ENCODE measurements around the gene MIA2. TPM values are rescaled to one million over a fixed set of nuclear protein-coding genes. Genes with fewer than 3 reads are reported as not detected.
"Not testable (repeated sequence)": the region's sequence is repeated elsewhere in the genome, so short reads cannot be mapped to it uniquely, and the experiment has no call there.

Gene MIA2
- total RNA-seq, 2 experiments from 2014 or later: 19.1 to 19.5 TPM

GRCh38 chr14:39316830-39317553, 83.3 kb downstream of the MIA2 start:
- Mint-ChIP-seq H3K4me3 (no peak overlapping the region), H3K36me3 (peaks cover 13% of the 10 kb centered on the region), H3K27ac (no peak overlapping the region)

GRCh38 chr14:39318574-39318973, 84.9 kb downstream of the MIA2 start:
- no peaks in the 10 kb centered on the region for H3K27me3 Mint-ChIP-seq
- H3K4me1 Mint-ChIP-seq: no peaks in the 10 kb centered on the region
- H3K27ac Mint-ChIP-seq: no peak overlapping the region
- H3K9me3 Mint-ChIP-seq: no peaks in the 10 kb centered on the region
- H3K36me3 Mint-ChIP-seq: peaks cover 14% of the 10 kb centered on the region
- no peak for DNase-seq
- no peak overlapping the region for H3K4me3 Mint-ChIP-seq

More at GRCh38 chr14:39316830-39317553, 83.3 kb downstream of the MIA2 start:
- no peaks in the 10 kb centered on the region for H3K9me3 Mint-ChIP-seq
- no peak for DNase-seq
- no peaks in the 10 kb centered on the region for H3K27me3 Mint-ChIP-seq
- H3K4me1 Mint-ChIP-seq: no peaks in the 10 kb centered on the region

GRCh38 chr14:39319381-39319780, 85.7 kb downstream of the MIA2 start:
- DNase-seq: no peak

GRCh38 chr14:39320318-39320717, 86.6 kb downstream of the MIA2 start:
- Mint-ChIP-seq H3K9me3 (no peaks in the 10 kb centered on the region), H3K27me3 (no peaks in the 10 kb centered on the region), H3K4me3 (no peak overlapping the region), H3K36me3 (peaks cover 13% of the 10 kb centered on the region), H3K27ac (no peak overlapping the region), H3K4me1 (no peaks in the 10 kb centered on the region)
- DNase-seq: no peak

More at GRCh38 chr14:39319381-39319780, 85.7 kb downstream of the MIA2 start:
- no peak overlapping the region for H3K27ac Mint-ChIP-seq
- H3K27me3 Mint-ChIP-seq: no peaks in the 10 kb centered on the region
- peaks cover 14% of the 10 kb centered on the region for H3K36me3 Mint-ChIP-seq
- no peak overlapping the region for H3K4me3 Mint-ChIP-seq
- H3K4me1 Mint-ChIP-seq: no peaks in the 10 kb centered on the region
- H3K9me3 Mint-ChIP-seq: no peaks in the 10 kb centered on the region

- Mint-ChIP-seq H3K4me3 (no peak overlapping the region), H3K9me3 (peaks cover 2% of the 10 kb centered on the region), H3K27me3 (no peaks in the 10 kb centered on the region), H3K27ac (no peak overlapping the region), H3K36me3 (peaks cover 23% of the 10 kb centered on the region), H3K4me1 (no peaks in the 10 kb centered on the region)
- DNase-seq: no peak
Measured at GRCh38 chr14:39322807-39323206, 89.1 kb downstream of the MIA2 start.

GRCh38 chr14:39324097-39324496, 90.4 kb downstream of the MIA2 start:
- H3K4me1 Mint-ChIP-seq: peaks cover 2% of the 10 kb centered on the region
- H3K27ac Mint-ChIP-seq: no peak overlapping the region
- H3K9me3 Mint-ChIP-seq: peaks cover 2% of the 10 kb centered on the region
- DNase-seq: no peak
- no peaks in the 10 kb centered on the region for H3K27me3 Mint-ChIP-seq
- H3K36me3 Mint-ChIP-seq: peaks cover 31% of the 10 kb centered on the region
- no peak overlapping the region for H3K4me3 Mint-ChIP-seq

GRCh38 chr14:39339003-39339402, 105.3 kb downstream of the MIA2 start:
- peaks cover 19% of the 10 kb centered on the region for H3K36me3 Mint-ChIP-seq
- H3K27ac Mint-ChIP-seq: no peak overlapping the region
- peaks cover 18% of the 10 kb centered on the region for H3K4me1 Mint-ChIP-seq
- DNase-seq: no peak
- H3K9me3 Mint-ChIP-seq: peaks cover 2% of the 10 kb centered on the region
- H3K27me3 Mint-ChIP-seq: no peaks in the 10 kb centered on the region
- H3K4me3 Mint-ChIP-seq: no peak overlapping the region

- H3K36me3 Mint-ChIP-seq: peaks cover 19% of the 10 kb centered on the region
Measured at GRCh38 chr14:39341126-39341525, 107.4 kb downstream of the MIA2 start.

GRCh38 chr14:39342768-39343167, 109.1 kb downstream of the MIA2 start:
- H3K36me3 Mint-ChIP-seq: peaks cover 20% of the 10 kb centered on the region
- peak overlapping the region; percentile 38 for H3K27ac Mint-ChIP-seq
- peaks cover 18% of the 10 kb centered on the region for H3K4me1 Mint-ChIP-seq
- no peak for DNase-seq
- H3K27me3 Mint-ChIP-seq: no peaks in the 10 kb centered on the region
- peaks cover 2% of the 10 kb centered on the region for H3K9me3 Mint-ChIP-seq
- H3K4me3 Mint-ChIP-seq: no peak overlapping the region

More at GRCh38 chr14:39341126-39341525, 107.4 kb downstream of the MIA2 start:
- H3K9me3 Mint-ChIP-seq, H3K27ac Mint-ChIP-seq, DNase-seq, H3K4me3 Mint-ChIP-seq, H3K27me3 Mint-ChIP-seq: not testable (repeated sequence)
- peaks cover 18% of the 10 kb centered on the region for H3K4me1 Mint-ChIP-seq

GRCh38 chr14:39343614-39344013, 109.9 kb downstream of the MIA2 start:
- H3K36me3 Mint-ChIP-seq: peaks cover 21% of the 10 kb centered on the region
- no peaks in the 10 kb centered on the region for H3K27me3 Mint-ChIP-seq
- H3K4me3 Mint-ChIP-seq: no peak overlapping the region
- no peak for DNase-seq
- peaks cover 2% of the 10 kb centered on the region for H3K9me3 Mint-ChIP-seq
- H3K27ac Mint-ChIP-seq: no peak overlapping the region
- peaks cover 16% of the 10 kb centered on the region for H3K4me1 Mint-ChIP-seq

GRCh38 chr14:39350866-39351265, 117.2 kb downstream of the MIA2 start:
- peaks cover 54% of the 10 kb centered on the region for H3K36me3 Mint-ChIP-seq
- no peak overlapping the region for H3K27ac Mint-ChIP-seq

GRCh38 chr14:39351708-39352107, 118.0 kb downstream of the MIA2 start:
- no peak for DNase-seq
- Mint-ChIP-seq H3K27ac (no peak overlapping the region), H3K36me3 (peaks cover 61% of the 10 kb centered on the region), H3K4me3 (no peak overlapping the region), H3K9me3 (peaks cover 22% of the 10 kb centered on the region), H3K27me3 (no peaks in the 10 kb centered on the region), H3K4me1 (peaks cover 9% of the 10 kb centered on the region)

More at GRCh38 chr14:39350866-39351265, 117.2 kb downstream of the MIA2 start:
- H3K4me1 Mint-ChIP-seq: peaks cover 9% of the 10 kb centered on the region
- DNase-seq: no peak
- no peak overlapping the region for H3K4me3 Mint-ChIP-seq
- H3K27me3 Mint-ChIP-seq: no peaks in the 10 kb centered on the region
- peaks cover 16% of the 10 kb centered on the region for H3K9me3 Mint-ChIP-seq

- not testable (repeated sequence) for H3K4me3 Mint-ChIP-seq, H3K4me1 Mint-ChIP-seq, H3K27ac Mint-ChIP-seq, H3K27me3 Mint-ChIP-seq, DNase-seq
- Mint-ChIP-seq H3K9me3 (peaks cover 29% of the 10 kb centered on the region), H3K36me3 (peaks cover 89% of the 10 kb centered on the region)
Measured at GRCh38 chr14:39359069-39359468, 125.4 kb downstream of the MIA2 start.

GRCh38 chr14:39360316-39360715, 126.6 kb downstream of the MIA2 start:
- no peak for DNase-seq
- Mint-ChIP-seq H3K9me3 (peaks cover 32% of the 10 kb centered on the region), H3K27me3 (no peaks in the 10 kb centered on the region), H3K4me1 (no peaks in the 10 kb centered on the region), H3K4me3 (no peak overlapping the region), H3K36me3 (peaks cover 91% of the 10 kb centered on the region), H3K27ac (no peak overlapping the region)

- not testable (repeated sequence) for H3K27me3 Mint-ChIP-seq, H3K4me3 Mint-ChIP-seq, H3K4me1 Mint-ChIP-seq, H3K27ac Mint-ChIP-seq, DNase-seq
- Mint-ChIP-seq H3K9me3 (peaks cover 31% of the 10 kb centered on the region), H3K36me3 (peaks cover 89% of the 10 kb centered on the region)
Measured at GRCh38 chr14:39361556-39361955, 127.8 kb downstream of the MIA2 start.

GRCh38 chr14:39364509-39364908, 130.8 kb downstream of the MIA2 start:
- Mint-ChIP-seq H3K27me3 (no peaks in the 10 kb centered on the region), H3K9me3 (peaks cover 29% of the 10 kb centered on the region), H3K36me3 (peaks cover 66% of the 10 kb centered on the region), H3K4me1 (no peaks in the 10 kb centered on the region), H3K27ac (no peak overlapping the region), H3K4me3 (no peak overlapping the region)
- no peak for DNase-seq

Data from activated naive CD8-positive, alpha-beta T cell treated with anti-CD3 and anti-CD28 coated beads for 36 hours (primary cell).